ENCODE measurements around the gene CTDSPL.

Gene CTDSPL

Small RNAs within 50 kb of the gene (microRNA-seq; reads per million reads assigned to microRNA genes)
- 27.7 reads per million, percentile 51 among the genes with 10 or more reads in this experiment for gene MIR26A1

Measured in HL-60 (cell line).